CD4-positive, alpha-beta T cell treated with Interleukin-6 at 100 ng/mL for 8 hours (primary cell): Measurements from ENCODE around the gene MAPK8IP1.
"Not testable (repeated sequence)": the region's sequence is repeated elsewhere in the genome, so short reads cannot be mapped to it uniquely, and the experiment has no call there.

Experiments used
- DNase-seq: peaks from one replicate; pipeline ENCODE4 v3.0.0-alpha.2; 2020; ENCODE audit warnings: mixed read lengths, low spot score

The MAPK8IP1 gene

DNA sequence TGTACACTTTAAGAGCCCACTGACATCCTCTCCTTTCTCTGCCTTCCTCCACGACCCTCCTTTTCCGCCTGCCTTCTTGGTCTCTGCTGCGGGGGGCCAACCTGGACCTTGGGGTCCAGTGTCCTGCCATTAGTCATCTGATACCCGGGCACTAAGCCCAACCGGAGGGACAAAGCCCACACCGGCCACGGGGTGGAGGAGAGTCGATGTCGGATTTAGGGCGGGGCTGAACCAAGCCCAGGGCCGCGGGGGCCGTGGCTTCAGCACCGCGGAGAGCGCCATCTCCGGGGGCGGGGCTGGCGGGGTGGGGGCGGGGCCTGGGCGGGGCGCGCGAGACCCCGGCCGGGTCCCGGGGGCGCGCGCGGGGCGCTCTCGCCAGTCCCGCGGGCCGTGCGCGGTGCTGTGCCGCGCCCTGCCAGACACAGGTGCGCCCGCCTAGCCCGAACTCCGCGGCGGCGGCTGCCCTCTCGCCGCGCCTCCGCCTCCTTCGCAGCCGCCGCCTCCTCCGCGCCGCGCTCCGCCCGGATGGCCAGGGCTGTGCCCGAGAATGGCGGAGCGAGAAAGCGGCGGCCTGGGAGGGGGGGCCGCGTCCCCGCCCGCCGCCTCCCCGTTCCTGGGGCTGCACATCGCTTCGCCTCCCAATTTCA, at the start of gene MAPK8IP1:
TSS of gene MAPK8IP1 (plus strand) at position 378 of the 647 bp plus-strand sequence. CDS start at position 548, 170 bp downstream.
- DNase-seq: peak; percentile 31

DNA sequence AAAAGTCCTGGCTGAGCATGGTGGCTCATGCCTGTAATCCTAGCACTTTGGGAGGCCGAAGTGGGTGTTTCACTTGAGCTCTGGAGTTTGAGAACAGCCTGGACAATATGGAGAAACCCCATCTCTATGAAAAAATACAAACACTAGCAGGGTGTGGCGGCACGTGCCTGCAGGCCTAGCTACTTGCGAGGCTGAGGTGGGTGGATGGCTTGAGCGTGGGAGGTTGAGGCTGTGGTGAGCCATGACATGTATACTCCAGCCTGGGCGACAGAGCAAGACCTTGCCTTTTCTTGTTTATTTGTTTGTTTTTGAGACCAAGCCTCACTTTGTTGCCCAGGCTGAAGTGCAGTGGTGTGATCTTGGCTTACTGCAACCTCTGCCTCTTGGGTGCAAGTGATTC, 46.2 kb upstream of the MAPK8IP1 start:
- DNase-seq: no peak

DNA sequence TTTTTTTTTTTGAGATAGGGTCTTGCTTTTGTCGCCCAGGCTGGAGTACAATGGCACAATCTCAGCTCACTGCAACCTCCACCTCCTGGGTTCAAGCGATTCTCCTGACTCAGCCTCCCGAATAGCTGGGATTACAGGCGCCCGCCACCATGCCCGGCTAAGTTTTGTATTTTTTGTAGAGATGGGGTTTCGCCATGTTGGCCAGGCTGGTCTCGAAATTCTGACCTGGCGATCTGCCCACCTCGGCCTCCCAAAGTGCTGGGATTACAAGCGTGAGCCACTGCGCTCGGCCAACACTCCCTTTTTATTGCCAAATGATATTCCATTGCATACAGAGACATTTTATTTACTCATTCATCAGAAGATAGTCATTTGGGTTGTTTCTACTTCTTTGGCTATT, 45.2 kb upstream of the MAPK8IP1 start:
- DNase-seq: not testable (repeated sequence)

DNA sequence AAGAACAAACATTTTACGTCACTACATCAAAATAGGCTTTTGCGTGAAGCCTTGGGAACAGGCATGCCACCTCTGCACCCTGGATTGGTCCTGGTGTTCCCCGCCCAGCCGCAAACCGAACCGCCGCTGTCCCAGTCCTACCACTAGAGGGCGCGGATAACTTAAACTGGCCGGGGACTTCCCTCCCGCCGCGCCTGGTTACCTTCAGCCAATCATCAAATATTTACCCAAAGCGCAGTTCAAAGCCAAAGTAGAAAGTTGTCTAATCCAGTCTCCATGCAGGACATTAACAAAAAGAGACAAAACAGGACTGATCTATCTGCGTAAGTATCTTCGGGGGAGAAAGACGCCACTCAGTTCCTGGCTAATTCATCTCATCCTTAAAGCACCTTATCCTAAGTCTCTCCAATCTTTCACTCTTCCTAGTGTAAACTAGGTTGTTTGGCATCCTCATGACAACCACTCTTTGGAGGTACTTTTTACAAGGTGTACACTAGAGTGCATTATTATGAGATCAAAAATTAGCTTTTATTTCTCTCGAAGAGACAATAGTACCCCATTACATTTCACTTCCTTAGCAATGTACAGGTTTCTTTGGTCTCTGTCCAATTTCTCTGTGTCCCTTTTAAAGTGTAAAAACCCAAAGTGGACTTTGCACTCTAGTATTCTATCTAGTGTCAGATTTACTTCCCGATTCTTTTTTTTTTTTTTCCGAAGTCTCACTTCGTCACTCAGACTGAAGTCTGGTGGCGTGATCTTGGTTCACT, 42.1 kb upstream of the MAPK8IP1 start:
- peak; percentile 88 for DNase-seq

DNA sequence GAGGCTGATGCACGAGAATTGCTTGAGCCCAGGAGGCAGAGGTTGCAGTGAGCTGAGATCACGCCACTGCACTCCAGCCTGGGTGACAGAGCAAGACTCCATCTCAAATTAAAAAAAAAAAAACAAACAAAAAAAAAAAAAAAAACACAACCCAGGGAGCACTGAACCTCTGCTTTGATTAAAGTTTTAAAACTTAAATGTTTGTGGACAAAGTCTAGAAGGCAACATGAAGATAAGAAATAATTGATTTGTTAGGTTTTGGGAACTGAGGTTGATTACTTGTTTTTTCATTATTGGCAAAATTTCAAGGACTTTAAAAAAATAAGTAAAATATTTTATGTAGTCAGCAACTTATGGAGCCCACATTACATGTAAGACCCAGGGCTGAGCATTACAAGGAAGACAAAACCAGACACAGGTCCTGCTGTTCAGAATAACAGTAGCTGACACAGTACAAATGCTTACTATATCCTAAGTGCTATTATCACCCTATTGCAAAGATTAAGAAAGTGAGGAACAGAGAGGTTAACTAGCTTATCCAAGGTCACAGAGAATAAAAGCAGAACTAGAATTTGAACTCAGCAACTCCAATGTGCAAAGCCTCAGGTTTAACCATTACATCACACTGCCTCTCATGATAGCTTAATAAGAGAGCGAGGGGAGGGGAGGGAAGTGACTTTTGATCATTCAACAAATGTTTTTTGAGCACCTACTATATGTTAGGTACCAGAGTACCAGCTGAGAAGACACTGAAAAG, 40.5 kb upstream of the MAPK8IP1 start:
- DNase-seq: no peak

DNA sequence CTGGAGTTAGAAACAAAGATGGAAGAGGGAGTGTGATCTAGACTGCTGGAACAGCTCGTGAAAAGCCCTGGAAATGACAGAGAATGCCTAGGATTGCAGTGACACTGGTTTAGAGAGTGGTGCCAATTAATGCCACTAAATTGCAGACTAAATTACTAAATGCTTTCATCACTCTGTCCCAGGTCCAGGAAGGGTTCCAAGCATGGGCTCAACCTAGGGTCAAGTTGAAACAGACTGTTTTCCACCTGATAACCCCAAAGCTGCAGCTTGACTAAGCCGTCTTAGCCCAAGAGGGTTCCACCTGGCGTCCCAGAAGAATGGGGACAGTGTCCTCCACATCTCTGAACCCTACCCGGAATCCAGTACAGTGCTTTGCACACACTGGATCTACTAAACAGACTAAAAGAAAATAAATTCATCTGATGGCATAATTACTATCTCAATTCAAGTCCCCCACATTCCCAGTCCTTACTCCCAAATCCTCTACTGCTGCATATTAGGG, 39.2 kb upstream of the MAPK8IP1 start:
- no peak for DNase-seq

DNA sequence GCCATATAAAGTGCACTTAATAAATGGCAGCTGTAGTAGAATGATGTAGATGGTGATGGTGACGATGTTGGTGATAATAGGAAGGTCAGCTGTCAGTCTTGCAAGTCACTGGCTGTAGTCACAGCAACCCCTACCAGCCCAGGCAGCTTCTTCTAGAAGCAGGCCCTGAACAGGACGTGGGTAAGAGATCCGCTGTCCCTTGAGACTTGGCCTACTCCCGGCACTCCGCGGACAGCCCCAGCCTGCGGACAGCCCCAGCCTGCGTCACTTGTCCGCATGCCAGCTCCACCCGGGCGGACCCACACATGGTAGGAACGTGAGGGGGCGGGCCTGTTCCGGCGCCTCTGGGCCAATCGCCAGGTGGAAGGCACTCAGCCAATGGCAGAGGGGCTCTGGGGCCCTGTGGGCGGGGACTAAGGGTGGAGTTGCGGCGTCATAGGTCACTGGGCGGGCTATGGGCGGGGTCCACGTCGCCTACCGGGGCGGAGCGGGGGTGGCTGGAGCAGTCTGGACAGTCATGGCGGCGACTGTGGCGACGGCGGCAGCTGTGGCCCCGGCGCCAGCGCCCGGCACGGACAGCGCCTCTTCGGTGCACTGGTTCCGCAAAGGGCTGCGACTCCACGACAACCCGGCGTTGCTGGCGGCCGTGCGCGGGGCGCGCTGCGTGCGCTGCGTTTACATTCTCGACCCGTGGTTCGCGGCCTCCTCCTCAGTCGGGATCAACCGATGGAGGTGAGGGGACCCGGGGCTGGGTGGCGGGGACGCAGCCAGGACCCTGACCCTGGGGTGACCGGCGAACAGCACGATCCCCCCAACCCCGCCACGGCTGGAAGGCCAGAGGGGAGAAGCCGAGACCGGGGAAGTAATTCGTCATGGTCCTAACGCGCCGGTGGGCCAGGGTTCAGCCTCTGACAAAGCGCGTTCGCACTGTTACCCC, 38.2 kb upstream of the MAPK8IP1 start, which contains the start of gene CRY2:
TSS of gene CRY2 (plus strand) at position 502 of the 937 bp plus-strand sequence. CDS start at position 518, 16 bp downstream.
- peak; percentile 98 for DNase-seq

DNA sequence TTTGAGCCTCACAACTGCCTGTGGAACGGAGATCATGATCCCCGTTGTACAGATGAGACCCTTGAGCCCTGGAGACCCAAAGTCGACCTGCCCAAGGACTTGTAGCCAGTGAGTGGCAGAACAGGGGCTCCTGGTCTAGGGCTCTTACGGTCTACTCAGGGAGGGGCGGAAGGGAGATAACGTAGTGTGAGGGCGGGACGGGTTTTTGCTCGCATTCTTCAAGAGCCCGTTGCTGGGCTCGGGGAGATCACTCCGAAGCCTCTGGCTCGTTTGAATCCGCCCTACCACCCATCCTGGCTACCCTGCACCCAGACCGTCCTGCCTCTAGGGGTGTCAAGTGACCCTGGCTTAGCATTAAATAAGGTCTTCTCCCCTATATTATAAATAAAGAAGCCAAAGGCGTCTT, 37.5 kb upstream of the MAPK8IP1 start:
- peak; percentile 25 for DNase-seq

DNA sequence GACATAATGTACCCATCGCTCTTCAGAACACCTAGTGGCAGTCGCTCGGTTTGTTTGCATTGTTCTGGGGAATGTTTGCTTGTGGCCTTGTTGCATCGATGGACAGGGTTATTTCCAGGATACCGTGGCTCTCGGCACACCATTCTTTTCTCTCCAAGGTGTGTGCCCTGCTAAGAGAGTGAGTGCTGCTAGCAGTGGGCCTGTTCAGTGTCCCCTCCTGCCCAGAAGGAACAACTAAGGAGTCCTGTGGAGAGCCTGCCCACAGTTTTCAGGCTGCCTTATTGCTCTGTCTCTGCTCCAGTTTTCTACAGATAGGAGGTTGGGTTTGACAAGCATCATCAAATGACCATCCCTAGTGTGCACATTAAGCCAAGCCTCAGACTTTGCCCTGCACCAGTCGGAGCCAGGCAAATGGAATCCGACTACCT, 36.8 kb upstream of the MAPK8IP1 start:
- DNase-seq: no peak

DNA sequence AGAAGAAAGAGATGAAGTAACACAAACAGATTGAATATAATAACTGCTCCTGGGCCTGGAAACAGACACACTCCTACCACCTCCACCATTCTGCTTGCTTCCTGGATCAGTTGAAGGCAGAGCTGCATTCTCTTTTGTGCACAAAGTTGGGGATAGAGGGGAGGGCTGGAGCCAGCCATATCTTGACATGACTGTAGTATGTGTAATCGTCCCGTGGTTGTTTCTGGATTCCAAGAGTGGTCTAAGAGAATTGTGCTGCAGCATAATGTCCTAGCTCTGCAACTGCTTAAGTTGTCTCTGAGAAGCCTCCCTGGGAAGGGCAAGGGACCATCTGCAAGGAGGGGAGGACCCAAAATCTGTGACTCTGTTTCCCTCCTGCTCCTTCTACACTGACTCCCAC, 35.0 kb upstream of the MAPK8IP1 start:
- no peak for DNase-seq

DNA sequence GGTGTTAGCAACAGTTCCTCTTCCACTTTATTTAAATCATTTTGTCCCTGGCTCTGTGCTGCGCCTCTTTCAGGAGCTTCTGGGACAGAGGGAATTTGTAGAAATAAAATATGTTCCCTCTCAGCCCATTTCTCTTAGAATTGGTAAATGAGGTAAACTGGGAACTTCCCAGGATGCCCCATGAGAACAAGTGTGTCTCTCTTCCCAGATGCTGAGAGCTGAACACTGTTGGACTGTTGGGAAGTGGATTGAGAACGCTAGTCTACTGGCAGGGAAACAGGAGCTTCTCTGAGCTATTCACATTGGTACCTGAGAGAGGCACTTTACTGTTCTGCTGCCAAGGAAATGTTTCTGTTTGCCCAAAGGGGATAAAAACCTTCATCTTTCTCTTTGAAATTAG, 34.2 kb upstream of the MAPK8IP1 start:
- DNase-seq: no peak

DNA sequence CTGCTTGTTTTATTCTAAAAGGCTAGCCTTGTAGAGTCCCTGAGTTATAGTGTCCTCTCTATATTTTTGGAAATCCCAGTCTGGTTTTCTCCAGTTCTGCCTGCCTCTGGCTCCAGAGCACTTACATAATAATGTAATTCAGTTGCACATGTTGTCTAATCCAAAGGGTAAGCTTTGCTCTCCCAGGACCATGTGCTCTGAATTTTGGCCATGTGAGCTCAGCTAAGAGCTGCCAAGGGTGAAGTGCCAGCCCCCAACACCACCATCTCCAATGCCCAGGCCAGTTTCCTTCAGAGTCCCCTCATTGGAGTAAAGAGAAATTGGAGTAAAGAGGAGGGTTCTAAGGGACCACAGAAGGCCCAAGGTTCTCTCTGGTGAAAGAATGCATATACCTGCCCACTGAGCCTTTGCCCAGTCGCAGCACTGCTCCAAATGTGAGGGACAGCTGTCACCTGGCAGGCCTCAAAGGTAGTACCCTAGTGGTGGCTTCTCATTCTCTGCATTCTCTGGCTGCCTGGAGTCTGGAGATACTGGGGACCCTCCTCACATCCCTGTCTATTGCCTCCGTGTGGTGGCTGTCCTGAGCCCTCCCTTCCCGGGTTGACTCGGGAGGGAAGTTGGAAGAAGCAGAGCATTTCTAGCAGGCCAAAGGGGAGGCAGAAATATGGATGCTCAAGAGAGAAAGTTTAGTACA, 33.3 kb upstream of the MAPK8IP1 start:
- DNase-seq: no peak

DNA sequence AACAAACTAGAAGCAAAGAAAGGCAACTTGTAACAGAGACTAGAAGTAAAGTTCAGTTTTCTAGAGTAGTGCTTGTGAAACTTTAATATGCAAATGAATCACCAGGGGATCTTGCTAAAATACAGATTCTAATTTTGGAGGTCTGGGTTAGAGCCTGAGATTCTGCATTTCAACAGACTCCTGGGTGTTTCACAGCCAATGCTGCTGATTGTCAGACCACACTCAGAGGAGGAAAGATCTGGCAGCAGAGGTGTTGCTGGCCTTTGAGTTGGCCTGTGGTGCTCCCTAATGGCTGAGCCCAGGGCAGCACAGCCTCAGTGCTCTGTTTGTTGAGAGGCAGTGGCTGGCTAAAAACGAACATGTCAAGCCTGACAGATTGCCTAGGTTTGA, 32.7 kb upstream of the MAPK8IP1 start:
- no peak for DNase-seq

DNA sequence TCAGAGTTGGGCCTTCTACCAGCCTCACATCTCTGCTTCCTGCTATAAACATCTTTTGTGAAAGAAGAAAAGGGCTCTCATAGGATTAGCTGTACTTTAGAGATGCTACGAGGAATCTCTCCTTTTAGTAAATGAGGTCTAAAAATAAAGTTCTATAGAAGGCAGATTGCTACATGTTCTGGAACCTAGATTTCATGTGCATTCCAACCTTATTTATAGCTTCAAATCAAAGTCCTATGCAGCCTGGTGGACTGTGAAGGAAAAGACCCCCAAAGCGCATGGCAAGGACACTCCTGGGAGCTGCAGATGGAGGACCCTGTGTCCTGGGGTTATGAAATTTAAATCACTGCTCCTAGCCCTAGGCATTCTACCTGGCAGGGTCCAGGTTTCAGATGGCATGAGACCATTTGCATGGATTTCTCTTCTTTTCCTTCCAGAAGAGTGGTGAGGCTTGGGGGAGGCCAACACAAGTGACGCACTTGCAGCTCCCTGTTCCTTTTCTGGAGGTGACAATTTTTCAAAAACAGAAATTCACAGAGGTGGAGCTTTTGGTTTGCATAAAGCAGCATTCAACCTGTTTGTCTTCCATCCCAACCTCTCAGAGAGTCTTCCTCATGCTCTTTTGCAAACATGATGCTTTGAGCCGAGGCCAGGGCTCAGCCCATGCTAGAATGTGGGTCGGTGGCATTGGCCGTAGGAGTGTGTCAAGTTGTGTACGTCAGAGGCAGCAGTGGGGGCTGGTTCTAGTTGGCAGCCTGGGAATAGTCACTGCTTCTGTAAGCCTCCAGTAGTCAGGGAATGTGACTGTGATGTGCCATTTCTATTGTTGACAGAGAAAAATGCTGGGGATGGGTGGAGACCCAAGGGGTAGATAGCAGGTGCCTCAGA, 31.9 kb upstream of the MAPK8IP1 start:
- no peak for DNase-seq

DNA sequence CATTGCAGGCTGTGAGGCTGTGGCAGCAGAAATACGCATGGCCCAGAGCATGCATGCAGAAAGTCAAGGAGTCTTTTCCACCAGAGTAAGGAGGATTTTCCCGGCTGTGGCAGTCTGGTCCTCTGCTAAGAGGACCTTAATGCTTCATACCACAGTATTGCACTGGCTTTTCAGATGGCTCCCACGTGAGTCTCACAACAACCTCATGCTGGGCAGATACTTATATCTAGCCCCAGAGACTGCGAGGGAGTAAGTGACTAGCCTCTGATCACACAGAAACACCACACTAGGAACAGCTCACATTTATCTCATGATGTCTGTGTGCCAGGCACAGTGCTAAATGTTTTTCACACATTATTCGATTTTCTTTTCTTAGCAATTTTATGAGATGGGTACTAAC, 30.1 kb upstream of the MAPK8IP1 start:
- DNase-seq: no peak

DNA sequence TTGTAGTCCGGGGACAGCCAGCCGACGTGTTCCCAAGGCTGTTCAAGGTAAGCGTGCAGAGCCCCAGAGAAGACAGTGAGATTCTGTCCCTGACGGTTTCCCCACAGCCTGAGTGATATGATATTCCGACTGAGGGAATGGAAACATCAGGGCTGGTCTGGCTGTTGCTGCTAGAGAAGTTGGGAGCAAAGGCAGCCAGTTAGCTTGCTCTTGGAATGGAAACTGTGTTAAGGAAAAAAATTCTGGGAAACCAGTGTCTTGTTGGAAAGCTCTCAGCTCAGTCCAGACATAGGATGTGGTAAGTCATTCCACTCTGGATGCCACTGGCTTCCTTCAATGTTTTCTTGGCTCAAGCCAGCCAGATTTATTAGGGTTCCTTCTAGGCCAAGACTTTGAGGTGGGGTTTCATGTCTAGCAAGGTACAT, 29.4 kb upstream of the MAPK8IP1 start:
- no peak for DNase-seq

DNA sequence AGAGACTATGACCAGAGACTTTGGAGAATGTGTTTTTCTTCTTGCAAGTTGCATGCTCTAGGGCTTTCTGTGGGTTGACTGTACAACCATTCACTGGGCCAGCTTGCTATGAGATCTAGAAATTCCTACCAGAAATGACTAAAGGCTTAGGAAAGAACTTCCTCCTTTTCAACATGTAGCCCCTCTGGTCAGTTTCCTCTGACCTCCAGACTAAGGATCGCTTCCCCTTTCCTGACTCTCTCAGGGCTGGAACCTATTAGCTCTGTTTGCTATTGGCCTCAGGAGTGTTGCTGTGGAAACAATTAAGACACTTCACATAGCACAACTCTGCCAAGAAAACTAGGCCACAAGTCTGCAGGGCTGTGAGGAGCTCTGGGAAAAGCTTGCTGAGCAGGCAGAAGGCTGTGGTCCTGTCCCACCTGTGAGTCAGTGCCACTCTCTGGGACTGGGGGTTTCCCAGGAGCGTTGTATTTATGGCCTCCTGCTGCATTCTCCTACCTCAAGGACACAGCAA, 27.4 kb upstream of the MAPK8IP1 start:
- no peak for DNase-seq

DNA sequence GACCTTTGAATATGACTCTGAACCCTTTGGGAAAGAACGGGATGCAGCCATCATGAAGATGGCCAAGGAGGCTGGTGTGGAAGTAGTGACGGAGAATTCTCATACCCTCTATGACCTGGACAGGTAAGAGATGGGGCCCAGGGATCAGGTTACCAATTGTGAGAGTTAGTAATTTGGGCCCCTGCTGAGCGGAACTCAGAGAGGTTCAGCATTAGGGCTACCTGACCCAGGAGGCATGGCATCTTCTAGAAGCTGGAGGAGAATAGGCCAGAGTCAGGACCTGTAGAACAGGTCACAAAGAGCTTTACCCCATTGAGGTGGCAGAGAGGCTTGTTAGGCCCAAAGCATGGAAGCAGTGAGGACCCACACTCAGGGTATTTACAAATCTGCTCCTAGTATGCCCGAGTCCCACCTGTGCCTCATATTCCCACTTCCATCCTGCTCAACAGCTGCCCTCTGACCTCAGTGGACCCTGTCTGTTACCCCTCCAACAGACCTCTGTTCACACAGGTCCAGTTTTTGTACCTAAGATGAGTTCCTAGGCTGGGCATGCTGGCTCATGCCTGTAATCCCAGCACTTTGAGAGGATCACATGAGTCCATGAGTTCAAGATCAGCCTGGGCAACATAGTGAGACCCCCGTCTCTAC, 26.6 kb upstream of the MAPK8IP1 start:
- DNase-seq: no peak

DNA sequence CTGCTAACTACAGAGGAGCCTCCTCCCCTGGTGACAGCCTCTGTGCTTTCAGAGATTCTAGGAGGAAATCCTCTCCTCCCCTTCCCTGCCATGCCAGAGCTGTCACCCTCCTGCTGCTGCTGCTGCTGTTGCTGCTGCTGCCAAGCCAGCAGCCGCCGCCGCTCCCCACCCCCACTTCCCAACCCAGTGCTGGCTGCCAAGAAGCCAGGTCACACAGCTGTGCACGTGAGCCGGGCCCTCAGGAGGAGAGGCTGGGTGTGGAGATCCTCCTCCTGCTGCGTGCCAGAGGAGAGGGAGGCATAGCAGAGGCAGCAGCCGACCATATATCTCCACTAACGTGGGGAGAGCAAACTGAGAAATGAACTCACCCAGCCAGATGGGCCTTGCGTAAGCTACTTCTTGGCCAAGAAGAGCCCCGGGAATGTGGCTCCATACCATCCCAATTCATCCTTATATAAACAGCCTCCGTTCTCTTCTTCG, 25.8 kb upstream of the MAPK8IP1 start:
- DNase-seq: no peak
